Measurements from ENCODE around the gene EPHA4.

DNA sequence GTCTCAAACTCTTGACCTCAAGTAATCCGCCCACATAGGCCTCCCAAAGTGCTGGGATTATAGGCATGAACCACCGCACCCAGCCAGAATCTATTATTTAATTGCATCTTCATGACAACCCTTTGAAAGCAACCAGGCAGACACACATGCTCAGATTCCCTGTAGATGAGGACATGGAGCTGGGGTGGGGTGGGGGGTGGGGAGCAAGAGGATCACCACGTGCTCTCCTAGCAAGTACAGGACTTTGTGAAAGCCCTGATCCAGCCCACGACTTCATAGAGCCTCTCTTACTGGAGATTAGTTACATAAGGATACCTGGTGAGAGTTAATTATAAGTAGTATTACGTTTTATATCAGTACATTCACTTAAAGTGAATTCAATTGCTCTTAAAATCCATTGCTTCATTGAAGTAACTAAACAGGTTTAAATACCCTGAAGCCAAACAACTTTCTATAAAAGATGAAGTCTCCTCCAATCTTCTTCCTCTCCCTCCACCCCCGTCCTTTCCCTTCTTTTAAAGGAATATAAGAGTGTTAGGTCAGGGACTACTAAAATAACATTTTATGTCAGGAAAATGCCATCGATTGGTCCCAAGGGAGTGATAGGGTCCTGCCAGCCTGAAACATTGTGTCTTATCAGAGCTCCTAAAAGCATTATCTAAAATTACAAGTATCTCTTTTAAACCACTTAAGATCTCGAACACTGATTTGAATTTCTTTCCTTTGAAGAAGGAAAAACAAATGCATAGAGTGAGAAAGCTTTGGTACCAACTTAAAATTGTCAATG is 123.9 kb downstream of the EPHA4 start:
- TF ChIP-seq, protein P1, sequence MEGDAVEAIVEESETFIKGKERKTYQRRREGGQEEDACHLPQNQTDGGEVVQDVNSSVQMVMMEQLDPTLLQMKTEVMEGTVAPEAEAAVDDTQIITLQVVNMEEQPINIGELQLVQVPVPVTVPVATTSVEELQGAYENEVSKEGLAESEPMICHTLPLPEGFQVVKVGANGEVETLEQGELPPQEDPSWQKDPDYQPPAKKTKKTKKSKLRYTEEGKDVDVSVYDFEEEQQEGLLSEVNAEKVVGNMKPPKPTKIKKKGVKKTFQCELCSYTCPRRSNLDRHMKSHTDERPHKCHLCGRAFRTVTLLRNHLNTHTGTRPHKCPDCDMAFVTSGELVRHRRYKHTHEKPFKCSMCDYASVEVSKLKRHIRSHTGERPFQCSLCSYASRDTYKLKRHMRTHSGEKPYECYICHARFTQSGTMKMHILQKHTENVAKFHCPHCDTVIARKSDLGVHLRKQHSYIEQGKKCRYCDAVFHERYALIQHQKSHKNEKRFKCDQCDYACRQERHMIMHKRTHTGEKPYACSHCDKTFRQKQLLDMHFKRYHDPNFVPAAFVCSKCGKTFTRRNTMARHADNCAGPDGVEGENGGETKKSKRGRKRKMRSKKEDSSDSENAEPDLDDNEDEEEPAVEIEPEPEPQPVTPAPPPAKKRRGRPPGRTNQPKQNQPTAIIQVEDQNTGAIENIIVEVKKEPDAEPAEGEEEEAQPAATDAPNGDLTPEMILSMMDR (IDR thresholded peaks at IDR 0.05; ENCODE audit: low read depth, low read length): no peak
- TF ChIP-seq EZH2phosphoT487 (IDR thresholded peaks at IDR 0.05; ENCODE audit: low read depth): no peak
